CD14-positive monocyte (primary cell): Measurements from ENCODE around the gene MAB21L4. TPM values are rescaled to one million over a fixed set of nuclear protein-coding genes. Genes with fewer than 3 reads are reported as not detected.

Experiments used
- DNase-seq, 3 donors: peaks; one replicate each; pipeline ENCODE4 v3.0.0-alpha.2; 2011 to 2022
- H2AFZ ChIP-seq: 2 replicates; pipeline ENCODE4 v1.6.0; 2012; ENCODE audit warnings: mild to moderate bottlenecking, low read depth, low read length, inconsistent platforms; ENCODE audit not compliant: insufficient read depth, poor library complexity, severe bottlenecking
- H3K27ac ChIP-seq, 2 donors: 1 replicate in 1 of 2; 2 replicates in 1 of 2; pipeline ENCODE4 v1.5.1; 2012 to 2013; ENCODE audit warnings: low read length in 2 of 2, control low read depth in 1 of 2, inconsistent platforms in 1 of 2, low read depth in 1 of 2, mild to moderate bottlenecking in 1 of 2
- H3K27me3 ChIP-seq, 2 donors: one replicate each; pipeline versions ENCODE4 v1.6.0 to v1.6.1; 2011 to 2013; ENCODE audit warnings: low read length in 2 of 2; ENCODE audit not compliant: control insufficient read depth in 2 of 2, insufficient read depth in 2 of 2
- H3K36me3 ChIP-seq, 2 donors: replicated peaks in 1 of 2; 1 replicate in 1 of 2; 2 replicates in 1 of 2; pipeline versions ENCODE4 v1.5.1 to v1.6.1; 2012 to 2013; ENCODE audit warnings: low read length in 2 of 2, control low read depth in 1 of 2, inconsistent platforms in 1 of 2, mild to moderate bottlenecking in 1 of 2; ENCODE audit not compliant: insufficient read depth in 2 of 2, control insufficient read depth in 1 of 2
- H3K4me1 ChIP-seq, 2 donors: 1 replicate in 1 of 2; 2 replicates in 1 of 2; pipeline versions ENCODE4 v1.5.1 to v1.6.1; 2012 to 2013; ENCODE audit warnings: low read length in 2 of 2, control low read depth in 1 of 2, inconsistent platforms in 1 of 2, mild to moderate bottlenecking in 1 of 2, moderate library complexity in 1 of 2; ENCODE audit not compliant: insufficient read depth in 2 of 2, control insufficient read depth in 1 of 2
- H3K4me2 ChIP-seq: replicated peaks from 2 replicates; pipeline ENCODE3; 2012; ENCODE audit warnings: low read length, moderate library complexity, mild to moderate bottlenecking; ENCODE audit not compliant: poor library complexity, severe bottlenecking; ENCODE audit errors: extremely low read depth
- H3K4me3 ChIP-seq, 3 experiments: fragments of 200-600 bp in 1 of 3; sonication (generic) in 1 of 3; replicated peaks in 1 of 3; 1 replicate in 2 of 3; 2 replicates in 1 of 3; pipeline ENCODE4 v1.5.1; 2011 to 2013; ENCODE audit warnings: low read length in 3 of 3, mild to moderate bottlenecking in 3 of 3, control low read depth in 2 of 3, low read depth in 2 of 3, inconsistent platforms in 1 of 3, moderate library complexity in 1 of 3
- H3K79me2 ChIP-seq: 2 replicates; pipeline ENCODE4 v1.6.0; 2012; ENCODE audit warnings: mild to moderate bottlenecking, control low read depth, inconsistent platforms, low read length, moderate library complexity; ENCODE audit not compliant: insufficient read depth
- H3K9ac ChIP-seq: 2 replicates; pipeline ENCODE4 v1.6.0; 2017; ENCODE audit warnings: low read length, mild to moderate bottlenecking; ENCODE audit not compliant: insufficient read depth, poor library complexity, severe bottlenecking
- H3K9me3 ChIP-seq, 2 donors: replicated peaks in 1 of 2; 1 replicate in 1 of 2; 2 replicates in 1 of 2; pipeline versions ENCODE4 v1.5.1 to v1.6.1; 2012 to 2013; ENCODE audit warnings: low read length in 2 of 2, control low read depth in 1 of 2; ENCODE audit not compliant: control insufficient read depth in 1 of 2, insufficient read depth in 1 of 2
- H4K20me1 ChIP-seq: 2 replicates; pipeline ENCODE4 v1.6.0; 2012; ENCODE audit warnings: mild to moderate bottlenecking, low read length, control low read depth, moderate library complexity; ENCODE audit not compliant: insufficient read depth
- H3K27ac Mint-ChIP-seq, 7 donors: one replicate each; pipeline ENCODE4 v1.8.0; 2020; ENCODE audit warnings: mild to moderate bottlenecking in 7 of 7, mixed read lengths in 7 of 7, moderate library complexity in 6 of 7, inconsistent platforms in 2 of 7
- H3K27me3 Mint-ChIP-seq, 3 donors: one replicate each; pipeline ENCODE4 v1.8.0; 2021 to 2022; ENCODE audit warnings: low read depth in 3 of 3, mild to moderate bottlenecking in 3 of 3, mixed read lengths in 3 of 3, moderate library complexity in 3 of 3, inconsistent platforms in 1 of 3
- H3K36me3 Mint-ChIP-seq, 2 donors: one replicate each; pipeline ENCODE4 v1.8.0; 2020; ENCODE audit warnings: mixed read lengths in 2 of 2, inconsistent platforms in 1 of 2, mild to moderate bottlenecking in 1 of 2
- H3K4me1 Mint-ChIP-seq: one replicate; pipeline ENCODE4 v1.8.0; 2020; ENCODE audit warnings: mild to moderate bottlenecking, mixed read lengths
- H3K4me3 Mint-ChIP-seq, 2 donors: one replicate each; pipeline ENCODE4 v1.8.0; 2020; ENCODE audit warnings: mild to moderate bottlenecking in 2 of 2, mixed read lengths in 2 of 2, moderate library complexity in 1 of 2
- H3K9me3 Mint-ChIP-seq, 7 donors: one replicate each; pipeline ENCODE4 v1.8.0; 2020 to 2022; ENCODE audit warnings: mixed read lengths in 7 of 7, mild to moderate bottlenecking in 6 of 7, moderate library complexity in 6 of 7, inconsistent platforms in 2 of 7
- CTCF ChIP-seq: fragments of 200-600 bp; IDR thresholded peaks from one replicate; pipeline ENCODE4 v1.8.0; 2022; ENCODE audit warnings: antibody characterized with exemption, mild to moderate bottlenecking
- WGBS: methylation state at CpG from one replicate; pipeline ENCODE4 v1.1.5; 2013; ENCODE audit warnings: missing lambda C conversion rate; ENCODE audit not compliant: insufficient coverage; 5-methylcytosine and 5-hydroxymethylcytosine counted together
- intact Hi-C, 2 donors: fragments of 100-400 bp; cut with micrococcal nuclease; formaldehyde crosslinking; loops; one replicate each; pipeline versions ENCODE4 v1.15.0 to v1.15.1; 2023
- polyA plus RNA-seq, 3 donors: library from polyadenylated mRNA; depleted of rRNA in 1 of 3; unstranded in 2 of 3; stranded (reverse) in 1 of 3; fragments of 300-500 nt in 2 of 3; fragments of >200 nt in 1 of 3; fragmentation: Illumina TruSeq in 2 of 3; gene quantifications; 1 replicate in 2 of 3; 2 replicates in 1 of 3; pipeline ENCODE4 v1.2.3, GENCODE V29; 2012 to 2021

Gene MAB21L4
- polyA plus RNA-seq, 3 donors: not detected

- H3K27ac Mint-ChIP-seq: no peak overlapping the region
- Histone ChIP-seq H3K27me3 (no peaks in the 10 kb centered on the region), H3K36me3 (no peaks in the 10 kb centered on the region), H3K4me3 (no peak overlapping the region), H3K79me2 (no peaks in the 10 kb centered on the region), H3K4me2 (no peak overlapping the region), H2AFZ (no peak overlapping the region), H3K9me3 (no peaks in the 10 kb centered on the region), H3K4me1 (no peaks in the 10 kb centered on the region), H4K20me1 (no peaks in the 10 kb centered on the region), H3K9ac (no peak overlapping the region), H3K27ac (no peak overlapping the region)
- no peaks in the 10 kb centered on the region for H3K36me3 Mint-ChIP-seq
- H3K4me3 Mint-ChIP-seq: no peak overlapping the region
- intact Hi-C loops: no loop called here
- no peak for DNase-seq
- no peaks in the 10 kb centered on the region for H3K9me3 Mint-ChIP-seq
- H3K4me1 Mint-ChIP-seq: peaks cover 5% of the 10 kb centered on the region
- TF ChIP-seq CTCF: no peak
- WGBS: no CpG with 5 or more reads among the region's 2 CpGs
- H3K27me3 Mint-ChIP-seq: peaks cover 0 to 8% (median 5%) of the 10 kb centered on the region in 3 donors
Observed at GRCh38 chr2:240861547-240861946, 34.4 kb downstream of the MAB21L4 start.

DNA sequence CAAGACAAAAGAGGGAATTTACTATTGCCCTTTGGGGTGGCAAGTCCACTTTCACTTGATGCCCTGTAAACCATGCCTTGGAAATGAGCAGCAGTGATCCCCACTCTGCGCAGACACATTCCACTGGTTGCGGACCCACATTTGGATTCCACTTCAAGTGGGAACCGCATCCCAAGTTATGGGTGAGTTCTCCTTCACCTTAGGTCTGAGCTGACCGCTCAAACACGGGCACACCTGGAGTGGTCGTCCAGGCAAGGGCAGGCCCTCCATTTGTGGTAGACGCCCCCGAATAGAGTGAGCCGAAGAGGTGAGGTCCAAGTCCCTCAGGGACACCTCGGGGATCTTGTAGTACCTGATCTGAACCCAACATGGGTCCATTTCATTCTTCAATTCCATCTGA, 37.1 kb downstream of the MAB21L4 start:
- Histone ChIP-seq H3K4me2 (no peak overlapping the region), H3K4me3 (no peak overlapping the region), H3K9ac (no peak overlapping the region), H3K27ac (no peak overlapping the region), H2AFZ (no peak overlapping the region), H4K20me1 (no peaks in the 10 kb centered on the region), H3K27me3 (no peaks in the 10 kb centered on the region), H3K4me1 (no peaks in the 10 kb centered on the region), H3K36me3 (no peaks in the 10 kb centered on the region), H3K79me2 (no peaks in the 10 kb centered on the region), H3K9me3 (peaks cover 11 to 18% of the 10 kb centered on the region in 2 donors)
- intact Hi-C loops: no loop called here
- peaks cover 0 to 11% (median 5%) of the 10 kb centered on the region in 3 donors for H3K27me3 Mint-ChIP-seq
- H3K9me3 Mint-ChIP-seq: peaks cover 12 to 20% (median 16%) of the 10 kb centered on the region in 7 donors
- H3K4me1 Mint-ChIP-seq: no peaks in the 10 kb centered on the region
- no peaks in the 10 kb centered on the region for H3K36me3 Mint-ChIP-seq
- no peak overlapping the region for H3K27ac Mint-ChIP-seq
- no peak for DNase-seq
- TF ChIP-seq CTCF: no peak
- no peak overlapping the region for H3K4me3 Mint-ChIP-seq
- 93% methylated on average over 10 of the region's 10 CpGs for WGBS
